ENCODE measurements around the gene SLC5A12. TPM values are rescaled to one million over a fixed set of nuclear protein-coding genes. Genes with fewer than 3 reads are reported as not detected.

Gene SLC5A12
- total and polyA plus RNA-seq, 10 of the 15 experiments (the other 5 are each of a cell fraction or from before 2014, with no cell fraction given), result 0.06 to 0.15 TPM; not detected in 8

GRCh38 chr11:26717771-26718170 lies 4.1 kb downstream of the SLC5A12 start (continued):
- TF ChIP-seq, protein P1, sequence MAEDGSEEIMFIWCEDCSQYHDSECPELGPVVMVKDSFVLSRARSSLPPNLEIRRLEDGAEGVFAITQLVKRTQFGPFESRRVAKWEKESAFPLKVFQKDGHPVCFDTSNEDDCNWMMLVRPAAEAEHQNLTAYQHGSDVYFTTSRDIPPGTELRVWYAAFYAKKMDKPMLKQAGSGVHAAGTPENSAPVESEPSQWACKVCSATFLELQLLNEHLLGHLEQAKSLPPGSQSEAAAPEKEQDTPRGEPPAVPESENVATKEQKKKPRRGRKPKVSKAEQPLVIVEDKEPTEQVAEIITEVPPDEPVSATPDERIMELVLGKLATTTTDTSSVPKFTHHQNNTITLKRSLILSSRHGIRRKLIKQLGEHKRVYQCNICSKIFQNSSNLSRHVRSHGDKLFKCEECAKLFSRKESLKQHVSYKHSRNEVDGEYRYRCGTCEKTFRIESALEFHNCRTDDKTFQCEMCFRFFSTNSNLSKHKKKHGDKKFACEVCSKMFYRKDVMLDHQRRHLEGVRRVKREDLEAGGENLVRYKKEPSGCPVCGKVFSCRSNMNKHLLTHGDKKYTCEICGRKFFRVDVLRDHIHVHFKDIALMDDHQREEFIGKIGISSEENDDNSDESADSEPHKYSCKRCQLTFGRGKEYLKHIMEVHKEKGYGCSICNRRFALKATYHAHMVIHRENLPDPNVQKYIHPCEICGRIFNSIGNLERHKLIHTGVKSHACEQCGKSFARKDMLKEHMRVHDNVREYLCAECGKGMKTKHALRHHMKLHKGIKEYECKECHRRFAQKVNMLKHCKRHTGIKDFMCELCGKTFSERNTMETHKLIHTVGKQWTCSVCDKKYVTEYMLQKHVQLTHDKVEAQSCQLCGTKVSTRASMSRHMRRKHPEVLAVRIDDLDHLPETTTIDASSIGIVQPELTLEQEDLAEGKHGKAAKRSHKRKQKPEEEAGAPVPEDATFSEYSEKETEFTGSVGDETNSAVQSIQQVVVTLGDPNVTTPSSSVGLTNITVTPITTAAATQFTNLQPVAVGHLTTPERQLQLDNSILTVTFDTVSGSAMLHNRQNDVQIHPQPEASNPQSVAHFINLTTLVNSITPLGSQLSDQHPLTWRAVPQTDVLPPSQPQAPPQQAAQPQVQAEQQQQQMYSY (CRISPR knock-in tag; IDR thresholded peaks at IDR 0.05), result no peak
- no peak for TF ChIP-seq SMAD5 (IDR thresholded peaks at IDR 0.05; ENCODE audit: low read depth)

DNA sequence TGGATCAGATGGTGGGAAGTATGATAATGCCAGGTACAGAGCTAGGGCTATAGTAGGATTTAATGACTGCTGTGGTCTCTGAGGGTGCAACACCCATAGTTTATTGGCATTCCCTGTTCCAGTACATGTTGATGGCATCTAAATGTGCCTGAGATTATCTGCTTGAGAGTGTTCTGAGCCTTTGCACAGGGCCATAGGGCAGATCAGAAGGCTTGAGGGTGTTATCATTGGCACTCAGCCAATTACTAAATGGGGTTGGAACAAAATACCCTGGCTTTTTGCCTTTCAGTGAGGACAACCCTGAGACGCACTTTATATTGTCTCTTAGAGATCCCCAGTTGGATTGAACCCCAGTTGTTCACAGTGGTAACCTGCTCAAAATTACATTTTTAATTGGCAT lies 6.7 kb downstream of the SLC5A12 start:
- 58% methylated on average over 1 of the region's 1 CpG for WGBS (ENCODE audit: insufficient coverage, insufficient replicate concordance, low lambda C conversion rate, missing lambda C conversion rate)
- no peaks in the 10 kb centered on the region for H3K4me1 ChIP-seq (ENCODE audit: control insufficient read depth, insufficient read depth, low read length)
- H3K27ac ChIP-seq (ENCODE audit: control insufficient read depth, insufficient read depth), result no peak overlapping the region
- CTCF ChIA-PET, result no interaction called here
- H2AFZ ChIP-seq (ENCODE audit: control insufficient read depth, low read depth, low read length), result no peak overlapping the region
- TF ChIP-seq RCOR1 (conservative IDR thresholded peaks at IDR 0.05; ENCODE audit: low read depth, low read length) (no peak), MTA2 (IDR thresholded peaks at IDR 0.05; ENCODE audit: low read depth) (no peak), SUPT20H (IDR thresholded peaks at IDR 0.05; ENCODE audit: borderline replicate concordance, control insufficient read depth, low read depth, low read length) (no peak), NR2C1 (IDR thresholded peaks at IDR 0.05) (no peak), HSF1 (IDR thresholded peaks at IDR 0.05; ENCODE audit: low read depth, low read length) (no peak), CREB1 (IDR thresholded peaks at IDR 0.05; ENCODE audit: low read depth) (no peak), TCF3 (IDR thresholded peaks at IDR 0.05; ENCODE audit: borderline replicate concordance, insufficient read depth, low read depth, low read length) (no peak), SMAD1 (IDR thresholded peaks at IDR 0.05; ENCODE audit: low read depth, partially characterized antibody) (no peak), HDAC6 (IDR thresholded peaks at IDR 0.05; ENCODE audit: unreplicated experiment) (no peak)
- H3K9me3 ChIP-seq (replicated peaks; ENCODE audit: control insufficient read depth, insufficient read depth, low read length), result no peaks in the 10 kb centered on the region
- no peaks in the 10 kb centered on the region for H3K79me2 ChIP-seq (ENCODE audit: control insufficient read depth, insufficient read depth, low read length)
- BruUV-seq (replicated peaks), result no TSS peak
- no peaks in the 10 kb centered on the region for H3K27me3 ChIP-seq (replicated peaks in 1 of 2; ENCODE audit: control insufficient read depth in 2 of 2, insufficient read depth in 2 of 2, low read length in 1 of 2)
- no peak overlapping the region for H3K9ac ChIP-seq (ENCODE audit: control insufficient read depth, insufficient read depth, low read length)
- H4K20me1 ChIP-seq (ENCODE audit: control insufficient read depth, insufficient read depth), result no peaks in the 10 kb centered on the region
- intact Hi-C loops (cut with micrococcal nuclease; ENCODE audit: unreplicated experiment), result no loop called here
- no peak for DNase-seq (ENCODE audit: low read depth, low spot score)
- POLR2A ChIA-PET, result no interaction called here
- no peak overlapping the region for H3K4me2 ChIP-seq (ENCODE audit: control insufficient read depth, insufficient read depth)
- in situ Hi-C loops (cut with MboI), result no loop called here
- H3K4me3 ChIP-seq, result no peak overlapping the region
- no peak for ATAC-seq
- FAIRE-seq, result no peak
- no peaks in the 10 kb centered on the region for H3K36me3 ChIP-seq (ENCODE audit: control insufficient read depth in 2 of 2, insufficient read depth in 2 of 2, low read length in 1 of 2)
- RAD21 ChIA-PET (ENCODE audit: unreplicated experiment), result no interaction called here
- SMC1A ChIA-PET (ENCODE audit: uncharacterized antibody, unreplicated experiment), result no interaction called here

All from GM12878 (cell line).